ENCODE results near the gene SRSF6.

SRSF6 gene

DNA sequence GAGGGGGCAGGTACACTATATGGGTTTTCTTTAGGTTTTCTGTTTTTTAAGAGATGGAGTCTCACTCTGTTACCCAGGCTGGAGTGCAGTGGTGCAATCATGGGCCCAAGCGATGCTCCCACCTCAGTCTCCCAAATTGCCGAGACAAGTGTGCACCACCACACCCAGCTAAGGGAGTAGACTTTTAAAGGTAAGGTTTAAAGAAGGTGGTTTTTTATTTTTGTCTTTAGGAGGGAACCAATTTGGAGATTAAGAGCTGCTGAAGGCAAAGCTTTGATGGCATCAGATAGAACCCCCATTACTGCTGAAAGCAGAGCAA lies 7.9 kb downstream of the SRSF6 start:
- no peaks in the 10 kb centered on the region for H3K9me3 ChIP-seq (ENCODE audit: insufficient read depth, low read length)
- H3K79me2 ChIP-seq (ENCODE audit: insufficient read depth, low read length) = peaks cover 18% of the 10 kb centered on the region
- H3K27me3 ChIP-seq (ENCODE audit: low read length) = no peaks in the 10 kb centered on the region
- H3K9me2 ChIP-seq (replicated peaks; ENCODE audit: insufficient read depth, low read length) = no peaks in the 10 kb centered on the region
- no peak overlapping the region for H3K9ac ChIP-seq (ENCODE audit: low read length)
- H3K36me3 ChIP-seq (ENCODE audit: low read length) = peaks cover 39% of the 10 kb centered on the region
- H3F3A ChIP-seq (ENCODE audit: insufficient read depth) = peaks cover 60% of the 10 kb centered on the region
- no peak overlapping the region for H3K4me2 ChIP-seq (ENCODE audit: low read depth, low read length, poor library complexity, severe bottlenecking)
- H2AFZ ChIP-seq (ENCODE audit: low read depth, low read length, severe bottlenecking) = no peak overlapping the region
- H3K4me3 ChIP-seq (ENCODE audit: insufficient read depth, low read length, poor library complexity, severe bottlenecking) = no peak overlapping the region
- H4K20me1 ChIP-seq (ENCODE audit: low read depth, low read length) = peaks cover 41% of the 10 kb centered on the region
- no peak overlapping the region for H3K27ac ChIP-seq (ENCODE audit: low read depth, low read length)
- TF ChIP-seq, protein P1, sequence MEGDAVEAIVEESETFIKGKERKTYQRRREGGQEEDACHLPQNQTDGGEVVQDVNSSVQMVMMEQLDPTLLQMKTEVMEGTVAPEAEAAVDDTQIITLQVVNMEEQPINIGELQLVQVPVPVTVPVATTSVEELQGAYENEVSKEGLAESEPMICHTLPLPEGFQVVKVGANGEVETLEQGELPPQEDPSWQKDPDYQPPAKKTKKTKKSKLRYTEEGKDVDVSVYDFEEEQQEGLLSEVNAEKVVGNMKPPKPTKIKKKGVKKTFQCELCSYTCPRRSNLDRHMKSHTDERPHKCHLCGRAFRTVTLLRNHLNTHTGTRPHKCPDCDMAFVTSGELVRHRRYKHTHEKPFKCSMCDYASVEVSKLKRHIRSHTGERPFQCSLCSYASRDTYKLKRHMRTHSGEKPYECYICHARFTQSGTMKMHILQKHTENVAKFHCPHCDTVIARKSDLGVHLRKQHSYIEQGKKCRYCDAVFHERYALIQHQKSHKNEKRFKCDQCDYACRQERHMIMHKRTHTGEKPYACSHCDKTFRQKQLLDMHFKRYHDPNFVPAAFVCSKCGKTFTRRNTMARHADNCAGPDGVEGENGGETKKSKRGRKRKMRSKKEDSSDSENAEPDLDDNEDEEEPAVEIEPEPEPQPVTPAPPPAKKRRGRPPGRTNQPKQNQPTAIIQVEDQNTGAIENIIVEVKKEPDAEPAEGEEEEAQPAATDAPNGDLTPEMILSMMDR (IDR thresholded peaks at IDR 0.05; ENCODE audit: insufficient read depth, low read length, poor library complexity, severe bottlenecking) = no peak
- TF ChIP-seq EZH2phosphoT487 (conservative IDR thresholded peaks at IDR 0.05; ENCODE audit: low read length) = no peak

DNA sequence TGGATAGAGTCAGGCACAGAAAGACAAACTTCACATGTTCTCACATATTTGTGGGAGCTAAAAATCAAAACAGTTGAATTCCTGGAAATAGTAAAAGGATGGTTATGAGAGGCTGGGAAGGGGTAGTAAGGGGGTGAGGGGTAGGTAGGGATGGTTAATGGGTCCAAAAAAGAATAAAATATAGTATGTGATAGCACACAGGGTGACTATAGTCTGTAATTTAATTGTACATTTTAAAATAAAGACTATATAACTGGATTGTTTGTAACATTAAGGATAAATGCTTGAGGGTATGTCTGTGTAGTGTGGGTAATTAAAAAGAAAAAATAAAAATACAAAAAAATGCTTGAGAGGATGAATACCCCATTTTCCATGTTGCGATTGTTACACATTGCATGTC lies 9.9 kb downstream of the SRSF6 start:
- Histone ChIP-seq H3K27ac (ENCODE audit: low read depth, low read length) (no peak overlapping the region), H3K27me3 (ENCODE audit: low read length) (no peaks in the 10 kb centered on the region), H3K36me3 (ENCODE audit: low read length) (peaks cover 22% of the 10 kb centered on the region), H3K9me3 (ENCODE audit: insufficient read depth, low read length) (no peaks in the 10 kb centered on the region), H3K4me2 (ENCODE audit: low read depth, low read length, poor library complexity, severe bottlenecking) (no peak overlapping the region), H4K20me1 (ENCODE audit: low read depth, low read length) (peaks cover 22% of the 10 kb centered on the region), H3F3A (ENCODE audit: insufficient read depth) (peaks cover 44% of the 10 kb centered on the region), H3K4me3 (ENCODE audit: insufficient read depth, low read length, poor library complexity, severe bottlenecking) (no peak overlapping the region), H3K9me2 (replicated peaks; ENCODE audit: insufficient read depth, low read length) (no peaks in the 10 kb centered on the region), H2AFZ (ENCODE audit: low read depth, low read length, severe bottlenecking) (no peak overlapping the region), H3K79me2 (ENCODE audit: insufficient read depth, low read length) (peaks cover 4% of the 10 kb centered on the region; the same call in 1 of the 2 replicates), H3K9ac (ENCODE audit: low read length) (no peak overlapping the region)
- TF ChIP-seq EZH2phosphoT487 (conservative IDR thresholded peaks at IDR 0.05; ENCODE audit: low read length) = no peak
- TF ChIP-seq, protein P1 (IDR thresholded peaks at IDR 0.05; ENCODE audit: insufficient read depth, low read length, poor library complexity, severe bottlenecking) = no peak

DNA sequence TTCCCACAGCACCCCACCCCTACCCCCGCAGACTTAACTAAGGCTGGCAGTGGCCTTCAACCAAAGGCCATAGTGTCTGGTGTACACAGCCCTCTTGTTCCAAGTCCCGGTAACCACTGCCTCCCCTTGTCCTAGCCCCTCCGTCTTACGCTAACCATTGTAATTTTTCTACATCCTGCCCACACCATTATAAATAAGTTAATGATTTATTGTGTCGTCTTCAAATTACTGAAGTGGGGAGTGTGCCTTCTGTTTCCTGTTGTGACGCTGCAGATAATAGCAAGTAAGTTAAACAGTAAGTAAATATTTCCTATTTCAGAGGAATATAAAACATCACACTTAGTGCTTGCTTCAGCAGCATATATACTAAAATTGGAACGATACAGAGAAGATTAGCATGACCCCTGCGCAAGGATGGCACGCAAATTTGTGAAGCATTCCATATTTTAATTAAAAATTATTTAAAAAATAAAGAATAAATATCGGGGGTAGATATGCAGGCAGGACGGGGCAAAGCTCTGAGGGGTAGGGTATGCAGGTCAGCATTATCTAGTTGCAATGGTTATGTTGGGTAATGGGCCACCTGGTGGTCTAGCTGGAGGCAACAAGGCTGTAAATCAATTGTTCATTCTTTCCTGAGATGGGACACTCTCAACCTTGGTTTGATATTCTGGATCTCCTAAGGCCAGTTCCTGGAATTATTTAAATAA lies 15.1 kb downstream of the SRSF6 start:
- no peaks in the 10 kb centered on the region for H4K20me1 ChIP-seq (ENCODE audit: low read depth, low read length)
- no peak for TF ChIP-seq EZH2phosphoT487 (conservative IDR thresholded peaks at IDR 0.05; ENCODE audit: low read length)
- TF ChIP-seq, protein P1 (IDR thresholded peaks at IDR 0.05; ENCODE audit: insufficient read depth, low read length, poor library complexity, severe bottlenecking) = no peak
- no peaks in the 10 kb centered on the region for H3K9me2 ChIP-seq (replicated peaks; ENCODE audit: insufficient read depth, low read length)
- H3K27me3 ChIP-seq (ENCODE audit: low read length) = no peaks in the 10 kb centered on the region
- no peaks in the 10 kb centered on the region for H3K9me3 ChIP-seq (ENCODE audit: insufficient read depth, low read length)
- H3F3A ChIP-seq (ENCODE audit: insufficient read depth) = 0 out of 2 replicates have a peak, but pooled peaks cover 3% of the 10 kb centered on the region
- no peak overlapping the region for H2AFZ ChIP-seq (ENCODE audit: low read depth, low read length, severe bottlenecking)
- no peak overlapping the region for H3K9ac ChIP-seq (ENCODE audit: low read length)
- H3K27ac ChIP-seq (ENCODE audit: low read depth, low read length) = no peak overlapping the region
- H3K4me2 ChIP-seq (ENCODE audit: low read depth, low read length, poor library complexity, severe bottlenecking) = no peak overlapping the region
- H3K79me2 ChIP-seq (ENCODE audit: insufficient read depth, low read length) = no peaks in the 10 kb centered on the region
- H3K36me3 ChIP-seq (ENCODE audit: low read length) = no peaks in the 10 kb centered on the region
- H3K4me3 ChIP-seq (ENCODE audit: insufficient read depth, low read length, poor library complexity, severe bottlenecking) = no peak overlapping the region
